Cardiac muscle cell (in vitro differentiated cells and primary cell): ENCODE results near the gene EMP1. TPM values are rescaled to one million over a fixed set of nuclear protein-coding genes. Genes with fewer than 3 reads are reported as not detected.

Experiments
- DNase-seq, 2 donors: peaks; one replicate each; pipeline versions ENCODE4 v3.0.0 to v3.0.0-alpha.2; 2010 to 2017; ENCODE audit warnings: low read depth in 1 of 2, low spot score in 1 of 2
- H3K27ac ChIP-seq: fragments of 200-600 bp; sonication (generic); 2 replicates; pipeline ENCODE4 v1.5.1; 2016
- H3K27me3 ChIP-seq: fragments of 200-600 bp; sonication (generic); 2 replicates; pipeline ENCODE4 v1.6.0; 2016; ENCODE audit warnings: control low read depth
- H3K36me3 ChIP-seq: fragments of 200-600 bp; sonication (generic); 2 replicates; pipeline ENCODE4 v1.5.1; 2016; ENCODE audit warnings: control low read depth
- H3K4me1 ChIP-seq: fragments of 200-600 bp; sonication (generic); 2 replicates; pipeline ENCODE4 v1.8.1; 2017; ENCODE audit warnings: low read depth, mild to moderate bottlenecking, mixed run types
- H3K4me3 ChIP-seq: fragments of 200-600 bp; sonication (generic); 2 replicates; pipeline ENCODE4 v1.5.1; 2016; ENCODE audit warnings: mild to moderate bottlenecking
- H3K9me3 ChIP-seq: fragments of 200-600 bp; sonication (generic); 2 replicates; pipeline ENCODE4 v1.5.1; 2017; ENCODE audit warnings: low read depth, mild to moderate bottlenecking, control low read depth
- polyA plus RNA-seq: library from polyadenylated mRNA; unstranded; fragments of >200 nt; fragmentation: Nextera tagmentation; extraction: Ambion mirVana; gene quantifications from 2 replicates; pipeline ENCODE4 v1.2.1, GENCODE V29; 2016
- total RNA-seq: library from RNA; depleted of rRNA; stranded (reverse); fragments of >200 nt; gene quantifications from 2 replicates; pipeline ENCODE4 v1.2.3, GENCODE V29; 2016
- TF ChIP-seq, protein P1 (sequence below): IDR thresholded peaks from 2 replicates; pipeline ENCODE4 v1.5.1; 2012; ENCODE audit warnings: low read depth, mild to moderate bottlenecking, low read length

The EMP1 gene
- total and polyA plus RNA-seq, 2 experiments from 2014 or later: 0.30 to 1.7 TPM

DNA sequence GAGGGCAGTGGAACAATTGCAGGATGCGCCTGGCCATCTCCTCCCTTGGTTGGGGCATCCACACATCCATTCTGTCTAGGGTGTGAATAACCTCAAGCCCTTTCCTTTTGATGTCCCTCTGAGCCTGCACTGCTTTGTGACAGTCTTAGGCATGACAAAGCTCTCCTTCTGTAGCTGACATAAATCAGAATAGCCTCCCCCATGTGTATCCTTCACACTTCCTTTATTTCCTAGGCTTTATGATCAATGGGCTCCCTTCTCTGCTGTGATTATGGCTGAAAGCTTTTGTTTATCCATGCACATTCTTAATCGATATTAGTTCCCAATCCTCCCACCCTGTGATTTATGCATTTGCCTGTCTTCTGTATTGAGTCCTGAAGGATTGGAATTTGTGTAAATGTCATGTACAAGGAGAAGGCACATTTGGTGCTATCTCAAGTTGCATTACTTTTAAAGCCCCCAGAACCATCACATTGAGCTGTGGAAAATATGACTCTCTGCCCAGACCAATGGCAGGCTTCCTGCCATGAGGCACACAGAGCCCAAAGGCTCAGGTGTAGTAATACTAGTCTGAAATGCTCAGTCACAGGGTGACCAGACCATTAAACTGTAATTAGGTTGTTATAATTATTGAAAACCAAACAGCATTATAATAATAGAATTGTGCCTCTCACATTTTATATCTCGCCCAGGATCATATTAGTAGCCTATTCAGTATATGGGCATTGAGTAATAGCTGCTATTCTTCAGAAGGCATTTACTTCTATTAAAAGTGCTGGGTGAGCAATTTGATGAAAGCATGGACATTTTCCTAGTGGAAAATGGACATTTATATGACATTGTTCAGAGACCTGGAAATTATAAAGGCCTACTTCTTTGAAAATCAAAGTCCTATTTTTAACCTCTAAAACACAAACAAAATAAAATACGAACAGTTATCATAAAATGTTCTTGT lies 14.0 kb downstream of the EMP1 start:
- H3K9me3 ChIP-seq: no peaks in the 10 kb centered on the region
- H3K4me3 ChIP-seq: no peak overlapping the region
- TF ChIP-seq, protein P1, sequence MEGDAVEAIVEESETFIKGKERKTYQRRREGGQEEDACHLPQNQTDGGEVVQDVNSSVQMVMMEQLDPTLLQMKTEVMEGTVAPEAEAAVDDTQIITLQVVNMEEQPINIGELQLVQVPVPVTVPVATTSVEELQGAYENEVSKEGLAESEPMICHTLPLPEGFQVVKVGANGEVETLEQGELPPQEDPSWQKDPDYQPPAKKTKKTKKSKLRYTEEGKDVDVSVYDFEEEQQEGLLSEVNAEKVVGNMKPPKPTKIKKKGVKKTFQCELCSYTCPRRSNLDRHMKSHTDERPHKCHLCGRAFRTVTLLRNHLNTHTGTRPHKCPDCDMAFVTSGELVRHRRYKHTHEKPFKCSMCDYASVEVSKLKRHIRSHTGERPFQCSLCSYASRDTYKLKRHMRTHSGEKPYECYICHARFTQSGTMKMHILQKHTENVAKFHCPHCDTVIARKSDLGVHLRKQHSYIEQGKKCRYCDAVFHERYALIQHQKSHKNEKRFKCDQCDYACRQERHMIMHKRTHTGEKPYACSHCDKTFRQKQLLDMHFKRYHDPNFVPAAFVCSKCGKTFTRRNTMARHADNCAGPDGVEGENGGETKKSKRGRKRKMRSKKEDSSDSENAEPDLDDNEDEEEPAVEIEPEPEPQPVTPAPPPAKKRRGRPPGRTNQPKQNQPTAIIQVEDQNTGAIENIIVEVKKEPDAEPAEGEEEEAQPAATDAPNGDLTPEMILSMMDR: no peak
- H3K27ac ChIP-seq: no peak overlapping the region
- H3K36me3 ChIP-seq: no peaks in the 10 kb centered on the region
- no peaks in the 10 kb centered on the region for H3K27me3 ChIP-seq
- H3K4me1 ChIP-seq: no peaks in the 10 kb centered on the region
- DNase-seq: no peak

DNA sequence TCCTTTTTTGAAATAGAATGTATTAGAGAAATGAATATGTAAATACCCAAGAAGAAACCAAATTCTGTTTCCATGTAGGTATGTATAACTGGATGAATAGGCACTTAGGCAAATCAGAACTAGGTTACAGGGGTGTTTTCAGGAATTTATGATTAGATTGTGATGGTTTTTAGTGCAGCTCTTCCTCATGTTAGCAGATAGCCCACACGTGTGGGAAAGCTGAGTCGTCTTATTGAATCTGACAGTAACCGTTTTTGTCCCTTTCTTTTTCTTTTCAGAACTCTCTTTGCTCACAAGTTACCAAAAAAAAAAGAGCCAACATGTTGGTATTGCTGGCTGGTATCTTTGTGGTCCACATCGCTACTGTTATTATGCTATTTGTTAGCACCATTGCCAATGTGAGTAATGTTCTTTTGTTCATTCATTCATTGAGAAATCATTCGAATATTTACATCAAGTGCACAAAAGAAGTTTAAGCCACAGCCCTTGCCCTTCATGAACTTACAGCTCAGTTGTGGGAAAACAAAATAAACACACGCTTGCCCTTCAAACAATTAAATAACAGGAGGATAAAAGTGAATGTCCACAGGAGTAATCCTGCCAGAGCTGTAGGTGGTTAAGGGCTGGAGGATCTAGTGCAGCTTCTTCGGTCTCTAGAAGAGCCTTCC lies 14.8 kb downstream of the EMP1 start:
- TF ChIP-seq, protein P1: no peak
- H3K27ac ChIP-seq: no peak overlapping the region
- no peak overlapping the region for H3K4me3 ChIP-seq
- no peaks in the 10 kb centered on the region for H3K9me3 ChIP-seq
- H3K27me3 ChIP-seq: no peaks in the 10 kb centered on the region
- no peaks in the 10 kb centered on the region for H3K36me3 ChIP-seq
- no peak for DNase-seq
- no peaks in the 10 kb centered on the region for H3K4me1 ChIP-seq

DNA sequence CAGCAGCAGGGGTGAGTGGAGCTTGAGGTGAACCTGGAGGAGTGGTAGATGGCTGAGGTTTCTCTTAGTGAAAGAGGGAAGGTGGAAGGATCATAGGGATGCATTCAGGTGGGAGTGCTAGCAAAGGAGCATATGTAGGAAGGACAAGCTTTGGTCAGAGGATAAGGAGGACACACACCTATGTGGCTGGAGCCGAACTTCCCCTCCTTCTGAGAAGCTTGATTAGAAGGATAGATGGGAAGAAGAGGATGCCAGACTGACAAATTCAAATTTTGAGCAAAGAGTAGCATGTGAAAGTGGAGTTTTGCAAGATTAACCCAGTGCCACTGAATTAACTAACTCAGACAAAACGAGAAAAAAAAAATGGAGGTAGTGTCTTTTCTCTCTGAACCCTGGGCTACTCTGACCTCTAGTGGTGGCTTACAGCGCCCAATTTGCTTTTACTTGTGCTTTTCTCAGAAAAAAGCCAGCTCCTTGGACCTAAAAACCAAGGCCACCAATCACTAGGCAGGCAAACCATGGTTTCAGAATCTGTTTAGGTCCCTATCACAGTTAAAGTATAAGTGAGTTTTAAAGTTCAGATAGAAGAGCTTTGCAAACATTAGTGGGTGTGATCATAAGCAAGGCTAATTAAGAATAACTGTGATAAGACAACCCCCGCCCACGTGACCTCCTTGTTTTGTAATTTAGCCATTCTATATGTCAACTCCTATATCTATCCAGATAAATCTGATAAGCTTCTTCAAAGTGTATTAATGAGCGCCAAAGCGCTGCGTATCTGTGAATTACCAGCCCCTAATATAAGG lies 15.5 kb downstream of the EMP1 start:
- TF ChIP-seq, protein P1: peak; percentile 85
- Histone ChIP-seq H3K4me1 (no peaks in the 10 kb centered on the region), H3K27ac (no peak overlapping the region), H3K27me3 (no peaks in the 10 kb centered on the region), H3K36me3 (no peaks in the 10 kb centered on the region), H3K9me3 (no peaks in the 10 kb centered on the region), H3K4me3 (no peak overlapping the region)
- peak; percentile 74 to 84 for DNase-seq

DNA sequence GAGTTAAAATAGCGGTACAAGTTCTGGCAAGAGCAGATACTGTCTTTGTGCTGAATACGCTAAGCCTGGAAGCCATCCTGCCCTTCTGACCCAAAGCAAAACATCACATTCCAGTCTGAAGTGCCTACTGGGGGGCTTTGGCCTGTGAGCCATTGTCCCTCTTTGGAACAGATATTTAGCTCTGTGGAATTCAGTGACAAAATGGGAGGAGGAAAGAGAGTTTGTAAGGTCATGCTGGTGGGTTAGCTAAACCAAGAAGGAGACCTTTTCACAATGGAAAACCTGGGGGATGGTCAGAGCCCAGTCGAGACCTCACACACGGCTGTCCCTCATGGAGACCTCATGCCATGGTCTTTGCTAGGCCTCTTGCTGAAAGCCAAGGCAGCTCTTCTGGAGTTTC lies 18.5 kb downstream of the EMP1 start:
- Histone ChIP-seq H3K27me3 (no peaks in the 10 kb centered on the region), H3K4me3 (no peak overlapping the region), H3K4me1 (no peaks in the 10 kb centered on the region), H3K9me3 (no peaks in the 10 kb centered on the region), H3K36me3 (no peaks in the 10 kb centered on the region), H3K27ac (no peak overlapping the region)
- DNase-seq: no peak
- TF ChIP-seq, protein P1: no peak

DNA sequence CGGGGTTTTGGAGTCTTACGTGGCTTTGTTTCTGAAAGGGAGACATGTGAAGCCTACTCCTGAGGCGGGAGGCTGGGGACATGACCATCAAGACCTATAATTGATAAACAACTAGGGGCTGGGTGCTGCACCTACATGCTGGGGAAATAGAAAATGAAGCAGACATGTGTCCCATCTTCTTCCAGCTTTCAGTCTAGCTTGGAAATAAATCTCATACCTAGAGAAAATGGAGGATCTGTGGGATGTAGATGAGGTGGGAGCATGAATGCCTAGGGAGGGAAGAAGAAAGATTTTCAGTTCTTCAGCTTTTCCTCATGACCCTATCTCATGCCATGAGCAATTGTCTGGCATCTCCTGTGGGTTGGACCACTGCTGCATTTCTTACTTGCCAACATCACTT lies 22.1 kb downstream of the EMP1 start:
- Histone ChIP-seq H3K4me1 (no peaks in the 10 kb centered on the region), H3K27ac (no peak overlapping the region), H3K4me3 (no peak overlapping the region), H3K36me3 (no peaks in the 10 kb centered on the region), H3K9me3 (no peaks in the 10 kb centered on the region), H3K27me3 (no peaks in the 10 kb centered on the region)
- no peak for DNase-seq
- TF ChIP-seq, protein P1: no peak
